GM12864 (cell line): Measurements from ENCODE around the gene CARMIL1.

Experiments used
- DNase-seq: peaks from one replicate; pipeline ENCODE4 v3.0.0-alpha.2; 2011; ENCODE audit warnings: low read depth
- H3K4me3 ChIP-seq: 2 replicates; pipeline ENCODE4 v1.5.1; 2011; ENCODE audit warnings: mild to moderate bottlenecking, low read depth, low read length, control low read depth
- CTCF ChIP-seq: IDR thresholded peaks from 2 replicates; pipeline ENCODE4 v1.5.1; 2011; ENCODE audit warnings: low read depth, mild to moderate bottlenecking, moderate library complexity, low read length, control low read depth, inconsistent platforms; ENCODE audit errors: missing control alignments

The CARMIL1 gene

GRCh38 chr6:25536781-25537180 is 257.6 kb downstream of the CARMIL1 start:
- DNase-seq, result no peak
- no peak overlapping the region for H3K4me3 ChIP-seq
- TF ChIP-seq CTCF, result no peak

- no peak overlapping the region for H3K4me3 ChIP-seq
- TF ChIP-seq CTCF, result no peak
- no peak for DNase-seq
These were observed 258.3 kb downstream of the CARMIL1 start for GRCh38 chr6:25537349-25538018.

- no peak overlapping the region for H3K4me3 ChIP-seq
- no peak for TF ChIP-seq CTCF
- DNase-seq, result no peak
These were observed 262.1 kb downstream of the CARMIL1 start for GRCh38 chr6:25541228-25541627.

GRCh38 chr6:25542984-25543910 is 264.1 kb downstream of the CARMIL1 start:
- no peak for DNase-seq
- H3K4me3 ChIP-seq, result no peak overlapping the region
- no peak for TF ChIP-seq CTCF

- no peak for TF ChIP-seq CTCF
- DNase-seq, result no peak
- no peak overlapping the region for H3K4me3 ChIP-seq
These were observed 265.7 kb downstream of the CARMIL1 start for GRCh38 chr6:25544833-25545232.

- no peak for TF ChIP-seq CTCF
- no peak overlapping the region for H3K4me3 ChIP-seq
- DNase-seq, result no peak
These were observed 268.6 kb downstream of the CARMIL1 start for GRCh38 chr6:25547797-25548196.

GRCh38 chr6:25548451-25548850 is 269.3 kb downstream of the CARMIL1 start:
- H3K4me3 ChIP-seq, result no peak overlapping the region
- no peak for DNase-seq
- TF ChIP-seq CTCF, result no peak
